NCI-H1105 (cell line): Measurements from ENCODE around the gene SGCA.

Source experiments
- DNase-seq: peaks from one replicate; lab custom pipeline; 2025; lab: John Stamatoyannopoulos, UW

SGCA gene

DNA sequence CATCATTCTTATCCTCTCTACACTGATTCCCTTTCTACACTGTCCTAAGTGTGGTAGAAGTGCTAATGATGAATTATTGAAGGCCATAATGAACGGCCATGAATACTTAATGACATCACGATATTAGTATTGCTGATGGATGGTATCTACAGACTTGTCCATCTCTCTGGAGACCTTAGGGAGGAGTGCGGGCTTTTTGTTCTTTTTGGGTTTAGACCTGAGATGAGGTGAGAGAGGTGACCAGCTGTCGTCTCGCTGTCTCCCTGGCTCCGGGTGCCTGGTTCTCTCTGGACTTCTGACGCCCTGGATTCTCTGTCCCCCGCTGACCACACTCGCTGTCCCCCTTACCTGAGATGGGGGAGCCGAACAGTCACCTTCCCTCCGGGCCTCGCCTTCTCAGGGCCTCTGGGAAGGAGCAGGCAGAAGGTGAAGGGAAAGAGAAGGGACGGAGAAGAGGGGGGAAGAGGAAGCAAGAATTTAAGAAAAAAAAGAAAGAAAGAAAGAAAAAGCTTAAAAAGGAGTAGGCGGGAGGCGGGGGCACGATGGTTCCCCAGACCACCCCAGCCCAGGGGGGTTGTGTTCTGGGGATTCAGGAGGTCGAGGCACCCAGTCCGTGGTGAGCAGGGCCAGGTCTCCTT lies 17.1 kb downstream of the SGCA start:
- DNase-seq = no peak

DNA sequence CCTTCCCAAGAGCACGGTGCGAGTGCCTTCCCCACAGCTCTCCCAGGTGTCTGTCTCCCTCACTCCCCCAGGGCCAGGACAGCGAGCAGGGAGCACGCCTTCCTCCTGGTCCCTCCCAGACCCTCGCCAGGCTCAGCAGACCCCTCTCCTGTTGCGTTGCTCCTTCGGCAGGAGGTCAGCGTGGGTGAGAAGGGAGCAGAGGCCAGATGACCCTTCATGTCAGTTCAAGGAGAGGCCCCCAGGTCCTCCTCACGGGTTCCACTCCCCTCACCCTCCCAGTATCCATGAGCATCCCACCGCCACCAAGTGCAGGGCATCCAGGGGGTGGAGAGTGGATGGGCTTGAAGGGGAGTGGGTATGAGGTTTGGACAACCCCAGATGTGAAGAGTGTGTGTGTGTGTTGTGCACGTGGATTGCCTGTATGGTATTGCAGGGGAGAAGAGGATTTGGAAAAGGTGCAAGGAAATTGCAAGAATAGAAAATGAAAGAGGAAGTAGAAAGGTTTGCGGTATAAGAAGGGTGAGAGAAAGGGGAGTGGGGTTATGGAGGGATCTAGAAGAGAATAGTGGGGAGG lies 17.7 kb downstream of the SGCA start:
- DNase-seq = no peak

DNA sequence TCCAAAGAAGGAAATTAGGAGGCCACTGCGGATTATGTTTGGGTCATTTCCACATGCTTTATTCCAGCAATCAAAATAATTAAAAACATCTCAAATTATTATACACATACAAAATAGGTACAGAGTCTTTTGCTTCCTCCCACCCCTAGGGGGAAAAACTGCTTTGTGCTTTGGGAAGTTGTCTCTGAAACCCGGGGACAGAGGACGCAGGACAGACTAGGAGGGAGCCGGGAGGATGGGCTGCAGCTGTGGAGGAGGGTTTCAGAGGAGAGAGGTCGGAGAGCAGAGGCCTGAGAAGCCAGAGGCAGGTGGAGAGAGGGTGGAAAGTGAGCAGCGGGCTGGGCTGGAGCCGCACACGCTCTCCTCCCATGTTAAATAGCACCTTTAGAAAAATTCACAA lies 18.3 kb downstream of the SGCA start:
- no peak for DNase-seq

DNA sequence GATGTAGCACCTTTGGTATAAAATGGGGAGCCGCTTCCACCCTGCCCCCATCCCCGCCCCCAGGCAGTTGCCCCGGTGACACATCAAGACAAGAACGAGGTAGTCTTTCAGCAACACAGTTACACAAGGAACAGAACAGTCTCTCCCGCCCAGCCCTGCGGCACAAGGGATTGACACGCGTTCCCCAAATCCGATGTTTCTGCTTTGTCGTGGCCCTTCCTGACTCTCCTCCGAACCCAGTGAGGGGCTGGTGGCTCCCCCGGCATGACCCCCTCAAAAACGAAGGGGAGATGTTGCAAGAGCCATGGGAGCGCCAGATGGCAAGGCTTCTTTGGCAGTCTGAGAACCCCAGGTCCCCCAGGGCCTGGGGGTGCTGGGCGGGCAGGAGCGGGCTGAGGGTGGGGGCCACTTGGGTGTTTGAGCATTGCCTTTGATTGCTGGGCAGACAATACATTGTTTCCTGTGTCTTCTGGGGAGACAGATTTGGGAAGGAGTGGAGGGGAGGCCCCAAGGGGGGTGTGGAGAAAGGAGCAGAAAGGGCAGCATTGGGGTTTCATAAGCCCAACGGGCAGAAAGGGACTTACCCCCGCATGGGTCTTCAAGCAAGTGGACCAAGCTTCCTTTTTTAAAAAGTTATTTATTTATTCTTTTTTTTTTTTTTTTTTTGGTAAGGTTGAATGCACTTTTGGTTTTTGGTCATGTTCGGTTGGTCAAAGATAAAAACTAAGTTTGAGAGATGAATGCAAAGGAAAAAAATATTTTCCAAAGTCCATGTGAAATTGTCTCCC lies 19.0 kb downstream of the SGCA start:
- DNase-seq = no peak

DNA sequence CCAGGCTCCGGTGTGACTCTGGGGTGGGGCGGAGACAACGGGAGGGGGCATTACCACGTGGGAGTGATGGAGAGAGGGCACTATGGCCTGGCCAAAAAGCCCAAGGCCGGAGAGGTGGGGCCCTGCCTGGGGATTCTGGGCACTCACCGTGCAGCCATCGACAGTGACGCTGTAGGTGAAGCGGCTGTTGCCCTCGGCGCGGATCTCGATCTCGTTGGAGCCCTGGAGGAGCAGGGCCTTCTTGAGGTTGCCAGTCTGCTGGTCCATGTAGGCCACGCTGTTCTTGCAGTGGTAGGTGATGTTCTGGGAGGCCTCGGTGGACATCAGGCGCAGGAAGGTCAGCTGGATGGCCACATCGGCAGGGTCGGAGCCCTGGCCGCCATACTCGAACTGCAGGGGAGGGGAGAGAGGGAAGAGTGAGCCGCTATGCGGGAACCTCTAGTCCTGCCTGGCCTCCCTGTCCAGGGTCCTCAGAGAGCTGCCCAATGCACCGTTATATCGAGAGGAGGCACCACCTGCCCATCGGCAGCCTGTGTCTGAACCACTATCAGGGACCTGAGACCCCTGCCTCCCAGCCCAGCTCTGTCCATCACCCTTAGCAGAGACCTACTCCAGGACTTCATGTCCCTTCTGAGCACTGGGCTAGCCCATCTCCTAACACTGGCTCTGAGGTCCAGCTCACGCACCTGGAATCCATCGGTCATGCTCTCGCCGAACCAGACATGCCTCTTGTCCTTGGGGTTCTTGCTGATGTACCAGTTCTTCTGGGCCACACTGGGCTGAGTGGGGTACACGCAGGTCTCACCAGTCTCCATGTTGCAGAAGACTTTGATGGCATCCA lies 20.0 kb downstream of the SGCA start:
- DNase-seq = no peak

DNA sequence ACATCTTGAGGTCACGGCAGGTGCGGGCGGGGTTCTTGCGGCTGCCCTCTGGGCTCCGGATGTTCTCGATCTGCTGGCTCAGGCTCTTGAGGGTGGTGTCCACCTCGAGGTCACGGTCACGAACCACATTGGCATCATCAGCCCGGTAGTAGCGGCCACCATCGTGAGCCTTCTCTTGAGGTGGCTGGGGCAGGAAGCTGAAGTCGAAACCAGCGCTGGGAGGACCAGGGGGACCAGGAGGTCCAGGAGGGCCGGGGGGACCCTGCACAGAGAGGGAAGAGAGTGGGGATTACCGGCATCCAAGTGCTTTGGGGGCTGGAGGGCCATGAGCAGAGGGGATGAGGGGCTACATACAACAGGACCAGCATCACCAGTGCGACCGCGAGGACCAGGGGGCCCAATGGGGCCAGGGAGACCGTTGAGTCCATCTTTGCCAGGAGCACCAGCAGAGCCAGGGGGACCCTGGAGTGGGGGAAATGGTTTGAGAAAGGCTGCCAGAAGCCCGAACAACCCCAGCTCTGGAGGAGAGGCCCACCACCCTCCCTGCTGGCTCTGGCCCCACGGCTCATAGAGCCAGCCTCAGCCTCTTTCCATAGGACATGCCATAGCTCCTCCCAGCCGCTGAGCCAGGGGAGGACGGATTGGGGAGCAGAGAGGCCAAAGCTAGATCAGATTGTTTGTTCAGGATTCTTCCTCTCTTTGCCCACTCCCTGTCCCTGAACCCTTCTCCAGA lies 21.0 kb downstream of the SGCA start:
- no peak for DNase-seq

DNA sequence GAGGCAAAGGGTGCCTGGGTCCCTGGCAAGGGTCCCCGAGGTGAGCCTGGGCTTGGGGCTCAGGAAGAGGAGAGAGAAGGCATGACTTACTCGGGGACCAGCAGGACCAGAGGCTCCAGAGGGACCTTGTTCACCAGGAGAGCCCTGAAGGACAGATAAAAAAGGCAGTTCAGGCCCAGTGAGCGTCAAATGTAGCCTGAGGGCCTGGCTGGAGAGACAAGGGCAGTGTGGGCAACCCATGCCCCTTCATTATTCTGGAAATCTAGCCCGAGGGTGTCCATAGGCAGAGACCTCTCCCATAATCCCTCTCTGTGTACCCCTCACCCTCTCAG lies 21.6 kb downstream of the SGCA start:
- DNase-seq = no peak

DNA sequence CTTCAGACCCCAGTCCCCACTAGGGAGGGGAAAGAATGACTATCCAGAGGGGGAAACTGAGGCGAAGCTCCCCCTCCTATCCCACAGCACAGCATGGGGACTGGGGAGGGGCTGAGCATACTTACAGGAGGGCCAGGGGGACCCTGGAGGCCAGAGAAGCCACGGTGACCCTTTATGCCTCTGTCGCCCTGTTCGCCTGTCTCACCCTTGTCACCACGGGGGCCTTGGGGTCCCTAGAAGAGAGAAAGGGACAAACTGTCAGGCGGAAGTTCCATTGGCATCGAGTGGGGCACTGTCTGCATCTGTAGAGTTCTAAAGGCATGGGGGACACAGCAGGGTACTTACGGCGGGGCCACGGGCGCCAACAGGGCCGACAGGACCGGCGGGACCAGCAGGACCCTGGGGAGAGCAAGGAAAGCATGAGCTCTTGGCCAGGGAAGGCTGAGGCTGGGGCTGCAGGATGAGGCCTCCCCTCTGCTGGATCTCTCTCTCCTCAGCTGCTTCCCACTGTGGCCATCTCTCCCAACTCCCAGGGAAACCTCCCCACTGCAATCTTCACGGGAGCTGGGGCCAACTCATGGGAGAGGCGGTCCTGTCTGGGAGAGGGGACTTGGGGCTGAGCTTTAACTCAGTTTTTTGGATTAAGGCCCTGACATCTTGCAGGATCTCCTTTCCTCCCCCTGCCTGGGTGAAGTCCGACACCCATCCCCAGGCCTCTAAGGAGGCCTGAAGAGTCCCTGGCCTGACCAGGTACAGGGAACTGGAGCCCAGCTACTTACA lies 22.1 kb downstream of the SGCA start:
- no peak for DNase-seq

DNA sequence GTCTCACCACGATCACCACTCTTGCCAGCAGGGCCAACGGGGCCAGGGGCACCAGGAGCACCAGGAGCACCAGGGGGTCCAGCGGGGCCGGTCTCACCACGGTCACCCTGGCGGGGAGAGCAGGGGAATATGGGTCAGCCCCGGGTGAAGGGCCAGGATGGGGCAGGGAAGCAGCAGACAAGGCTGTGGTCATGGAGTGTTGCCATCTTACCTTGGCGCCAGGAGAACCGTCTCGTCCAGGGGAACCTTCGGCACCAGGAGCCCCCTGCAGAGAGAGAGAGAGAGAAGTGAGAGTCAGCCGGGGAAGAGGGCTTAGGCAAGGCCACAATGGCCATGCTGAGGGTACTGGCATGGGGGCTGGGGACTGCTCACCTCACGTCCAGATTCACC lies 22.7 kb downstream of the SGCA start:
- no peak for DNase-seq

DNA sequence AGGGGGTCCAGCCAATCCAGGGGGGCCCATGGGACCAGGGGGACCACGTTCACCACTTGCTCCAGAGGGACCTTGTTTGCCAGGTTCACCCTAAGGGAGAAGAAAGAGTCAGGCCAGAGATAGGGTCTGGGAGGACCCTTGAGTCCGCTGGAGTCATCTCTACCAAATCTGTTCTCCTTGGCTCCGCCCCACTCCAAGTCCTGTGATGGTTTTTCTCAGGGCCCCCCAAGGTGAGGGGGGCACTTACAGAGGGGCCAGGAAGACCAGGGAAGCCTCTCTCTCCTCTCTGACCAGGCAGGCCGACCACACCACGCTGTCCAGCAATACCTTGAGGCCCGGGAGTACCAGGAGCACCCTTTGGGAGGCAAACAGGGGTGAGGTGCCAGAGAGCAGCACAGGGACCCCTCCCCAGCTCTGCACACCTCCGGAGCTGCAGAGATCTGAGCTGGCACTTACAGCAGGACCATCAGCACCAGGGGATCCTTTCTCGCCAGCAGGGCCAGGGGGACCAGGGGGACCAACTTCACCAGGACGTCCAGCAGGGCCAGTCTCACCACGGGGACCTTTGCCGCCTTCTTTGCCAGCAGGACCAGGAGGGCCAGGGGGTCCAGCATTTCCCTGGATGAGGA lies 23.2 kb downstream of the SGCA start:
- no peak for DNase-seq

DNA sequence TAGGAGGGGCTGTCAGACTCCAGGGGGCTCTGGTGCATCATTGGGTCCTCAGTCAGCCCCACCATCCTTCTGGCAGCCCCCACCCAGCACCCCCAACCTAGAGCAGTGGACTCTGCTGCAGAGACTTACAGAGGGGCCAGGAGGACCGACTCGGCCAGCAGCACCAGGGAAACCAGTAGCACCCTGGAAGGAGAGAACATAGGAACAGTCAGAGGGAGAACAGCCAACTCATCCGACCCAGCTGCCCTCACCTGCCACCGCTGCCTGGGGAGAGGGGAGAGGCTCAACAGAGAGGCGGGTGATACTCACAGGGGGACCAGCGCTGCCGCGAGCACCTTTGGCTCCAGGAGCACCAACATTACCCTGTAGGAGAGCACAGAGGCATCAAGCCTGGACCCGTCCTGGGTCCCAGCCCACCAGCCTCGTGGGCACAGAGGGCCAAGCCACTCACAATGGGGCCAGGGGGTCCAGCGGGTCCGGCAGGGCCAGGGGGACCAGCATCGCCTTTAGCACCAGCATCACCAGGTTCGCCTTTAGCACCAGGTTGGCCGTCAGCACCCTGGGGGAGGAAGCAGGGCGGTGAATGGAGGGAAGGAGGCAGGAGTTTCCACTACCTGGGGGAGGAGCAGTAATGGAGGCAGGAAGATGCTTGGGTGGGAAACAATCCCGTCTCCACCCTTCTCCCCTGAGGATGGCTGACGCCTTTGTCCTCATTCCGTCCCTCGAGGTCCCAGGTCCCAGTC lies 23.9 kb downstream of the SGCA start:
- DNase-seq = no peak

DNA sequence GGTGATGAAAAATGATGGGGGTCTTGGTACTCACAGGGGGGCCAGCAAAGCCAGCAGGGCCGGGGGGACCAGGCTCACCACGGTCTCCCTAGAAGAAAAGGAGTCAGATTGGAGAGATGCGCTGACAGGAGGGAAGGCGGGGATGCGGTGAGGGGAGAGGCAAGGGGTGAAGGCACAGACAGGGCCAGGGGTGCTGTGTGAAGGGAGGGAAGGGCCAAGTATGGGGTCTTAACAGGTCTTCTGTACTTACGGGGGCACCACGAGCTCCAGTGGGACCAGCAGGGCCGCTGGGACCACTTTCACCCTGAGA lies 24.4 kb downstream of the SGCA start:
- DNase-seq = no peak

DNA sequence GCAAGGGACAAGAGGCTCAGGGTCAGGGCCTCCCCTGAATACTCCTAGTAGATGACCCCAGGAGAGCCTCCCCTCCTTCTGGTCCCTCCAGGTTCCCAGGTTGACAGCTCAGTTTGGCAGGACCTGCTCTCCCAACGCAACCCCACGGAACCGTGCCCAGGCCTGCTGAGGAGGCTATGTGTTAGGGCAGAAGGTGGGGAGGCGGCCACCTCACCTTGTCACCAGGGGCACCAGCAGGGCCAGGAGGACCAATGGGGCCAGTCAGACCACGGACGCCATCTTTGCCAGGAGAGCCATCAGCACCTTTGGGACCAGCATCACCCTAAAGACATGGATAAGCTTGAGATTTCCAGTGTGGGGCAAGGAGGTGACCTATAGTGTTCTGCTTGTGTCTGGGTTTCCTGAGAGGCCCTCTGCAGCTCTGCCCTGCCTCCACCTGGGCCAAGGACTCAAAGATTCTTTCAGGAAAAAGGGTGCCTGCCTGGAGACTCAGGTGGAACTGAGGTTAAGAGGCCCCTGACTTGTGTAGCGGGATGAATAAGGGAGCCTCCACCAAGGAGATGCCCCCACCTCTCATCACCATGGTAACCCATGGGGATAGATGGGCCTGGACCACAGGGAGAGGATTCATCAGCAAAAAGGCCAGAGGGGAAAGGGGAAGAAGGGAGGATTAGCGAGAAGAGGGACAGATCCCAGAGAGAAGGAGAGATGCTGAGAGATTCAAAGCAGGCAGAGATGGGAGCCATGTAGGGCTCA lies 25.0 kb downstream of the SGCA start:
- no peak for DNase-seq

DNA sequence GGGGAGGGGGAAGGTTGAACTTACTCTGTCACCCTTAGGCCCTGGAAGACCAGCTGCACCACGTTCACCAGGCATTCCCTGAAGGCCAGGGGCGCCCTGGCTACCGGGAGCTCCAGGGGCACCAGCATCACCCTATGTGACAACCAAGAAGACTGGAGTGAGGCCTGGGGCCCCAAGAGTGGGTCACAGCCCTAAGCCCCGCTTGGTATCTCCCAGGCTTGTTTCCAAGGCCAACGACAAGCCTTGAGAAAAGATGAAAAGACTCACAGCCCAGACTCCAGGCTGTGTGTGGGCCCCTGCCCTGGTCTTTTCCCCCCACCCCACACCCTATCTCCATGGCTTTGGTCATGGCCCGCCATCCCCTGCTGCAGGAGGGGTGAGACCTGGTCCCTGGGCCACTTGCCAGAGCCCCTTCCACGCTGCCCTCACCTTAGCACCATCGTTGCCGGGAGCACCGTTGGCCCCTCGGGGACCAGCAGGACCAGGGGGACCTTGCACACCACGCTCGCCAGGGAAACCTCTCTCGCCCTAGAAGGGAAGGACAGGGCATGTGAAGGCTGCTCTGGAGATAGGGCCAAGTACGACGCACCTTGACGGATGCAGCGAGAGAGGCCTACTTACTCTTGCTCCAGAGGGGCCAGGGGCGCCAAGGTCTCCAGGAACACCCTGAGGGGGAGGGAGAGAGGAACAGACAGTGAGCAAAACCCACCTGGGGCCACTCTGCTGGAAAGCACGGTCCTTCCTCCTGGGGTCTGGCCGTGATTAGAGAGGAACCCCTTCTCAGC lies 25.7 kb downstream of the SGCA start:
- DNase-seq = no peak

DNA sequence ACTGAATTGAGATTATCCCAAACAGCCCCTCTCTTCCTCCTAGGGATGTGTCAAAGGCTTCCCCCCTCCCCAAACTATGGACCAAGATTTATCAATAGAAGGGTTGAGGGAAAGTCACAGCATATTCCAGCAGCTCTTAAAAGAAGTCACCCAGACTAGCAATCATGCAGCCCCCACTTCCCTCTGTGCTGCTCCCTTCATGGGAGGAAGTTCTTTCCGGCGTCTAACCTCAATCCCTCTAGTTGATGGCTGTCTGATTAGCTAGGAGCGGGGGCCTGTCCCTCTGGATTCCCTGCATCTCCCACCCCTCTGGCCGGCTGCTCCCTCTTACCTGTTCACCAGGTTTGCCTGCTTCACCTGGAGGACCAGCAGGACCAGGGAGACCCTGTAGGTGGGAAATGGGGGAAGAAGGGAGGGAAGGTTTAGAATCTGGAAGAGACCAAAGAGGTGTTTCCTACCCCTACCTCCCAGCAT lies 26.4 kb downstream of the SGCA start:
- no peak for DNase-seq

DNA sequence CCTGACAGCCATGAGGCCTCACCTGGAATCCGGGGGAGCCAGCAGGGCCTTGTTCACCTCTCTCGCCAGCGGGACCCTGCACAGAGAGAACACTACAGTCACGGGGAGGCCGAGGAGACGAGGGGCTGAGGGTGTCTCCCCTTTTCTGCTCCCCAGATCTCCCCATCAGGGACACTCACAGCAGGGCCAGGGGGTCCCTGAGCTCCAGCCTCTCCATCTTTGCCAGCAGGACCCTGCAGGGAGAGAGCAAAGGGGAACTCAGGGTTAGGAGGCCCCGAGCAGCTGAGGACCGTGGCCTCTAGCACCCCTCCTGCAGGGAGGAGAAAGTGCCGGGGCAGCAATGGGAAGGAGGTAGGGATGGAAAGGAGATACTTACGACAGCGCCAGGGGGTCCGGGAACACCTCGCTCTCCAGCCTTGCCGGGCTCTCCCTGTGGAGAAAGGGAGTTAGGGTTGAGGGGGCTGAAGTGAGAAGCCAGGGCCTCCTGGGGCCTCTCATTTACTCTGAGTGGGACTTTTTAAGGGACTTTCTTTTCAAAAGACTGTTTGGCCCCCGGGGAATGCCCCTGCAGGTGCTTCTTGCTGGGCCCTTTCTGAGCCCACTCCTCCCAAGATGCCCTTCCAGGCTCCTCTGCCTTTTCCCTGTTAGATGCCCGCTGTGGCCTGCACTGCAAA lies 26.9 kb downstream of the SGCA start:
- no peak for DNase-seq

DNA sequence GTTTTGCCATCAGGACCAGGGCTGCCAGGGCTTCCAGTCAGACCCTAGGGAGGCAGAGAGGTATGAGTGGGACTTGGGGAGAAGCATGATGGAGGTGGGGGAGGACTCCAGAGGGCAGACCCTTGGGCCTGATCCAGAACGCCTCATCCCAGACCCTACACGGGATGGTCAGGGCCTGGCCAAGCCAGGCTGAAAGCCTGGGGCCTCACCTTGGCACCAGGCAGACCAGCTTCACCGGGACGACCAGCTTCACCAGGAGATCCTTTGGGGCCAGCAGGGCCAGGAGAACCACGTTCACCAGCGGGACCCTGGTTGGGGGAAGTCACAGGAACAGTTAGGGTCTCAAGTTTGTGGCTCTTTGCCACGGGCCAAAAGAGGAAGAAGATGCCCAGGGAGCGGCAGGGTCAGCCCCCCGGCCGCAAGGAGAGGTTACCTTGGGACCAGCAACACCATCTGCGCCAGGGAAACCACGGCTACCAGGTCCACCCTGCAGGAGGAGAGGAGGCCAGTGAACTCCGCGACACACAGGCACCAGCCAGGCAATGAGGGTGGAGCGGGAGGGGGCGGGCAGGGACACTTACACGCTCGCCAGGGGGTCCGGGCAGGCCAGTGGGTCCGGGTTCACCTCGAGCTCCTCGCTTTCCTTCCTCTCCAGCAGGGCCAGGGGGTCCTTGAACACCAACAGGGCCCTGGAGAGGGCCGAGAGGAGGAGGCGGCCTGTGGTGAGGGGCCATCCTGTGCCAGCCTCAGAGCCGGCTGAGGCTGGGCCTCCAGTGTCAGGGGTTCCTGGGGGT lies 28.5 kb downstream of the SGCA start:
- DNase-seq = no peak
